HepG2 (cell line): ENCODE results near the gene NT5C3B. TPM values are rescaled to one million over a fixed set of nuclear protein-coding genes. Genes with fewer than 3 reads are reported as not detected.
A peak's percentile ranks its signal among the peaks of the same experiment; 100 is the strongest.

Experiments used
- DZIP1 ChIP-seq: sonication (generic); formaldehyde crosslinking; IDR thresholded peaks from 2 replicates; pipeline ENCODE4 v1.5.0; 2020; ENCODE audit warnings: mild to moderate bottlenecking, missing genetic modification reagents
- HOXA9 ChIP-seq: sonication (generic); formaldehyde crosslinking; IDR thresholded peaks from 2 replicates; pipeline ENCODE4 v1.8.1; 2022; ENCODE audit warnings: missing genetic modification reagents, mild to moderate bottlenecking, moderate library complexity, borderline replicate concordance
- KLF6 ChIP-seq: IDR thresholded peaks from 2 replicates; pipeline ENCODE4 v1.8.0; 2016; ENCODE audit warnings: missing biosample characterization, missing genetic modification reagents
- MED1 ChIP-seq: sonication (generic); formaldehyde crosslinking; IDR thresholded peaks from 2 replicates; pipeline ENCODE4 v1.4.0; 2020; ENCODE audit warnings: missing genetic modification reagents
- NAIF1 ChIP-seq: sonication (generic); formaldehyde crosslinking; IDR thresholded peaks from 2 replicates; pipeline ENCODE4 v1.5.0; 2020; ENCODE audit warnings: mild to moderate bottlenecking, missing genetic modification reagents, borderline replicate concordance
- NCOA1 ChIP-seq: sonication (generic); formaldehyde crosslinking; IDR thresholded peaks from 2 replicates; pipeline ENCODE4 v1.9.0; 2021; ENCODE audit warnings: missing genetic modification reagents
- POLR2A ChIP-seq, 2 experiments: IDR thresholded peaks; 2 replicates each; pipeline ENCODE4 v1.6.1; 2011; ENCODE audit warnings: low read depth in 2 of 2, low read length in 2 of 2, mild to moderate bottlenecking in 1 of 2, moderate library complexity in 1 of 2; ENCODE audit not compliant: insufficient read depth in 1 of 2
- SMYD3 ChIP-seq: sonication (generic); formaldehyde crosslinking; IDR thresholded peaks from 2 replicates; pipeline ENCODE4 v1.8.1; 2023; ENCODE audit warnings: mild to moderate bottlenecking, missing genetic modification reagents
- SOX6 ChIP-seq, 2 experiments: fragments of 450-650 bp in 1 of 2; sonication (generic) in 1 of 2; formaldehyde crosslinking in 1 of 2; IDR thresholded peaks; 2 replicates each; pipeline versions ENCODE4 v1.4.0 to v1.6.1; 2017 to 2020; ENCODE audit warnings: antibody characterized with exemption in 1 of 2, mild to moderate bottlenecking in 1 of 2, missing genetic modification reagents in 1 of 2
- SRF ChIP-seq: IDR thresholded peaks from 2 replicates; pipeline ENCODE4 v1.6.1; 2011; ENCODE audit warnings: mild to moderate bottlenecking, low read depth, low read length, moderate library complexity
- THAP7 ChIP-seq: sonication (generic); formaldehyde crosslinking; IDR thresholded peaks from 2 replicates; pipeline ENCODE4 v1.8.1; 2023; ENCODE audit warnings: mild to moderate bottlenecking, missing genetic modification reagents
- TRIM22 ChIP-seq: fragments of 450-650 bp; IDR thresholded peaks from 2 replicates; pipeline ENCODE4 v1.6.1; 2017
- ZBTB8A ChIP-seq: sonication (generic); formaldehyde crosslinking; IDR thresholded peaks from 2 replicates; pipeline ENCODE4 v1.4.0; 2020; ENCODE audit warnings: mild to moderate bottlenecking, low read depth, missing genetic modification reagents, borderline replicate concordance
- ZNF17 ChIP-seq: sonication (generic); formaldehyde crosslinking; IDR thresholded peaks from 2 replicates; pipeline ENCODE4 v1.5.0; 2020; ENCODE audit warnings: mild to moderate bottlenecking, missing genetic modification reagents
- ZNF331 ChIP-seq: sonication (generic); formaldehyde crosslinking; IDR thresholded peaks from 2 replicates; pipeline ENCODE4 v1.4.0; 2020; ENCODE audit warnings: missing genetic modification reagents
- ZNF367 ChIP-seq: sonication (generic); formaldehyde crosslinking; IDR thresholded peaks from 2 replicates; pipeline ENCODE4 v1.4.0; 2020; ENCODE audit warnings: missing genetic modification reagents, borderline replicate concordance
- ZNF543 ChIP-seq: sonication (generic); formaldehyde crosslinking; IDR thresholded peaks from 2 replicates; pipeline ENCODE4 v1.4.0; 2020; ENCODE audit warnings: mild to moderate bottlenecking, missing genetic modification reagents
- ZNF589 ChIP-seq: sonication (generic); formaldehyde crosslinking; conservative IDR thresholded peaks from 2 replicates; pipeline ENCODE4 v1.8.0; 2022; ENCODE audit warnings: mild to moderate bottlenecking, moderate library complexity, missing genetic modification reagents
- ZNF614 ChIP-seq: IDR thresholded peaks from 2 replicates; pipeline ENCODE4 v1.6.1; 2018; ENCODE audit warnings: missing biosample characterization, missing genetic modification reagents, inconsistent platforms, borderline replicate concordance
- ZNF670 ChIP-seq: sonication (generic); formaldehyde crosslinking; IDR thresholded peaks from 2 replicates; pipeline ENCODE4 v1.8.0; 2022; ENCODE audit warnings: mild to moderate bottlenecking, missing genetic modification reagents, borderline replicate concordance
- ZNF704 ChIP-seq: sonication (generic); formaldehyde crosslinking; IDR thresholded peaks from 2 replicates; pipeline ENCODE4 v1.8.1; 2023; ENCODE audit warnings: mild to moderate bottlenecking, inconsistent platforms, moderate library complexity, missing genetic modification reagents, borderline replicate concordance
- ZNF749 ChIP-seq: sonication (generic); formaldehyde crosslinking; IDR thresholded peaks from 2 replicates; pipeline ENCODE4 v1.8.0; 2022; ENCODE audit warnings: mild to moderate bottlenecking, missing genetic modification reagents, moderate library complexity, borderline replicate concordance
- ZNF841 ChIP-seq: sonication (generic); formaldehyde crosslinking; IDR thresholded peaks from 2 replicates; pipeline ENCODE4 v1.8.1; 2023; ENCODE audit warnings: missing genetic modification reagents, borderline replicate concordance
- ZSCAN29 ChIP-seq: sonication (generic); formaldehyde crosslinking; conservative IDR thresholded peaks from 2 replicates; pipeline ENCODE4 v1.4.0; 2020; ENCODE audit warnings: mild to moderate bottlenecking, missing genetic modification reagents
- polyA plus RNA-seq, 8 experiments: library from polyadenylated mRNA; depleted of rRNA in 3 of 8; stranded (reverse) in 7 of 8; unstranded in 1 of 8; fragments of >200 nt; fragmentation: Illumina TruSeq in 4 of 8; extraction: Trizol in 4 of 8; gene quantifications; 2 replicates each; pipeline versions ENCODE4 v1.2.1 to v1.2.3, GENCODE V29; 2011 to 2016; ENCODE audit warnings: low read depth in 4 of 8, missing spikeins in 1 of 8, mixed read lengths in 1 of 8; ENCODE audit not compliant: insufficient read depth in 1 of 8
- total RNA-seq, 5 experiments: library from RNA; depleted of rRNA; stranded (reverse); fragments of >200 nt; fragmentation: Illumina TruSeq; extraction: Trizol; gene quantifications; 2 replicates each; pipeline ENCODE4 v1.2.3, GENCODE V29; 2016; ENCODE audit warnings: low read depth in 1 of 5

NT5C3B gene
- total and polyA plus RNA-seq, 2 of the 13 experiments (the other 11 are each of a cell fraction or from before 2014, with no cell fraction given) = 104 to 126 TPM

GRCh38 chr17:41864836-41865595 is 29.0 kb upstream of the NT5C3B start, which contains the start of gene KLHL11 (continued):
- TF ChIP-seq TRIM22 (no peak), ZNF749 (CRISPR knock-in tag) (peak; percentile 82; the same call in 1 of the 2 replicates), NAIF1 (peak; percentile 70; the same call in 1 of the 2 replicates), ZNF331 (CRISPR knock-in tag) (0 out of 2 replicates have a peak, but pooled peaks have one; percentile 77), ZNF17 (CRISPR knock-in tag) (0 out of 2 replicates have a peak, but pooled peaks have one; percentile 64), POLR2A (IDR thresholded peaks at IDR 0.05; ENCODE audit: insufficient read depth in 1 of 2, low read depth in 2 of 2, low read length in 2 of 2) (peak; percentile 82 to 93), ZNF589 (CRISPR knock-in tag) (no peak; the same call in 1 of the 2 replicates), SRF (no peak), MED1 (CRISPR knock-in tag) (peak; percentile 61), SMYD3 (CRISPR knock-in tag) (peak; percentile 88), KLF6 (CRISPR knock-in tag) (peak; percentile 92), SOX6 (IDR thresholded peaks at IDR 0.05) (no peak), SOX6 (CRISPR knock-in tag; IDR thresholded peaks at IDR 0.05) (peak; percentile 53), ZNF614 (CRISPR knock-in tag) (peak; percentile 48; the same call in 1 of the 2 replicates), THAP7 (CRISPR knock-in tag) (no peak; the same call in none of the 2 replicates), ZNF367 (CRISPR knock-in tag) (no peak), NCOA1 (CRISPR knock-in tag) (0 out of 2 replicates have a peak, but pooled peaks have one; percentile 56), ZNF841 (CRISPR knock-in tag) (no peak), DZIP1 (CRISPR knock-in tag) (0 out of 2 replicates have a peak, but pooled peaks have one; percentile 81), ZNF704 (CRISPR knock-in tag) (peak; percentile 85; the same call in 1 of the 2 replicates), ZNF670 (CRISPR knock-in tag) (peak; percentile 63; the same call in 1 of the 2 replicates), ZNF543 (CRISPR knock-in tag) (peak; percentile 93), ZSCAN29 (CRISPR knock-in tag) (peak; percentile 65; the same call in 1 of the 2 replicates), ZBTB8A (CRISPR knock-in tag) (peak; percentile 76; the same call in 1 of the 2 replicates), HOXA9 (peak; percentile 15)
